Stimulated activated CD8-positive, alpha-beta memory T cell treated with anti-CD3 and anti-CD28 coated beads, Interleukin-4, amount 100 ng/mL, for 4 hours (primary cell): ENCODE measurements around the gene TMEM144.
"Not testable (repeated sequence)": the region's sequence is repeated elsewhere in the genome, so short reads cannot be mapped to it uniquely, and the experiment has no call there.

ENCODE experiments used
- DNase-seq, 2 donors: peaks; one replicate each; pipeline ENCODE4 v3.0.0-alpha.2; 2020; ENCODE audit warnings: low read depth in 2 of 2, low spot score in 1 of 2

TMEM144 gene

DNA sequence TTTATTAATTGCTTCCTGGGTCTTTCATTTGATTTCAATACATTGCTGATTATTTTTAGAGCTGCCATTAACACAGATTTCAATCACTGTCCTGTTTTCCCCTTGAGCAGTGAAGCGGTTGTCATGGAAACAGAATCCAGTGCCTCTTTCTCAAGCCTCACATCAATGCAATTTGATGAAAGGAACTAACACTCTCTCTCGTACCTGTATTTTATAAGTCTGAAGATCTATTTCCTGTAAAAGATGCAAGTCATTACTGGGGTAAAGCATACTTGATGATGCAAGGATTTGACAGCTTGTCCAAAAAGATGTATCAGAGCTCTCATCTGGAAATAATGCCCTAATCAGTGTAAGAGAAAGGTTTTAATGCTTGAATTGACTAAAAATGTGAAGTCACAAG, 19.6 kb upstream of the TMEM144 start:
- no peak for DNase-seq

DNA sequence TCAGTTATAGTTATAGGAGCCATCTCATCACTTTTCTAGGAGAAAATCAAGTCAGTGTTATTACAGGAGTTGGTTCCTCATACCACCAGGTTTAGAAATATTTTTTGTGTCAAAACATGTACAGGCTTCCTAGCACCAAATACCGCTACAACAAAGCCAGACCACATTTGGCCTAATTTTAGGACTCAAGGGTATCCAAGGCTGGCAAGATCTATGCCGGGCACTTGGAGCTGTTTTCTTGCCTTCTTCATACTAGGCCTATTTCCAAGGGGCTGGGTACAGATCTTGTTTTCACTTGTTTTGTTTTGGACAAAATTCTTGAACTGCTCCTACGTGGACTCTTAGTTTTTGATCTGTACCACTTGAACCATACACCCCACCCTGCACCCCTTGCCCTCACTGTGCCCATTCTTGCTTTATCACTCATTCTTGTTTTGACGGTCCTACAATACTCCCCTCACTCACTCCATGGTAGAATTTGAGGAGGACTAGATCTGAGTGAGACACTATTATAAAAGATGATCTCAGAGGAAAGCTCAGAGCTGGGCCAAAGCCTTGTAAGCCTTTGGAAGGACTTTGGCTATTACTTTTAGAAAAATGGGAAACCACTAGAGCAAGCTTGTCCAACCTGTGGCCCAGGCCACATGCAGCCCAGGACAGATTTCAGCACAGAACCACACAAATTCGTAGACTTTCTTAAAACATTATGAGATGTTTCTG, 17.7 kb upstream of the TMEM144 start:
- no peak for DNase-seq

DNA sequence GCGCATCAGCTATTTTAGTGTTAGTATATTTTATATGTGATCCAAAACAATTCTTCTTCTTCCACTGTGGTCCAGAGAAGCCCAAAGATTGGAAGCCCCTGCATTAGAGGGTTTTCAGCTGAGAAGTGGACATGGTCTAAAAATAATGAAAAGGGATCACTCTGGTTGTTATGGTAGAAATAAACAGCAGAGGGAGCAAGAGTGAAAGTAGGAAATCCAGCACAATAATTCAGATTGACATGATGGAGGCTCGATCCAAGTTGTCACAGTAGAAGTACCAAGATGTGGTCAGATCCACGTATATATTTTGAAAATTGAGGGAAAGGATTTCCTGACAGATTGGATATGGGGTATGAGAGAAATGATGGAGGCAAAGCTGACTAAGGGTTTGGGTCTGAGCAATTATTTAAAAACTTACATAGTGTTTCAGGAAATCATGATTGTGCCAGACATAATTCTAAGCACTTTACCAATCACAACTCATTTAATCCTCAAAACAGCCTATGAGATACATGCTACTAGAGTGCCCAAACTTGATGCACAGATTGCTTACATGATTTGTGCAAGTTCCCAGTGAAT, 17.0 kb upstream of the TMEM144 start:
- no peak for DNase-seq

DNA sequence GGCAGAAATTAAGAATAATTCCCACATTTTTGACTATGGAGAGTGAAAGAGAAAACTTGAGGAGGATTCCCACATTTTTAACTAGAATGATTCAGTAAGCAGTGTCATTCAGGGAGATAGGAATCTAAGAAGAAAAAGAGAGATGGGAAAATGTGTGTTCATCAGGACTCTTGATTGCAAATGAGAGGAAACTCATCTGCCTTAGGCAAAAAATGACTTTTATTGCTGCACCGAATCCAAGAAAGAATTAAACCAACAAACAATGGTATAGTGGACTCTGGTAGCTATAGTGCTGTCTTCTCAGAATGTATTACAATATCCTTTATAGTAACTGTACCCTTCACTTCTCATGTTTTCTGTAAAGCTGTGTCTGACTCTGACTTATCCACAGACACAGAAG, 15.0 kb upstream of the TMEM144 start:
- no peak for DNase-seq

DNA sequence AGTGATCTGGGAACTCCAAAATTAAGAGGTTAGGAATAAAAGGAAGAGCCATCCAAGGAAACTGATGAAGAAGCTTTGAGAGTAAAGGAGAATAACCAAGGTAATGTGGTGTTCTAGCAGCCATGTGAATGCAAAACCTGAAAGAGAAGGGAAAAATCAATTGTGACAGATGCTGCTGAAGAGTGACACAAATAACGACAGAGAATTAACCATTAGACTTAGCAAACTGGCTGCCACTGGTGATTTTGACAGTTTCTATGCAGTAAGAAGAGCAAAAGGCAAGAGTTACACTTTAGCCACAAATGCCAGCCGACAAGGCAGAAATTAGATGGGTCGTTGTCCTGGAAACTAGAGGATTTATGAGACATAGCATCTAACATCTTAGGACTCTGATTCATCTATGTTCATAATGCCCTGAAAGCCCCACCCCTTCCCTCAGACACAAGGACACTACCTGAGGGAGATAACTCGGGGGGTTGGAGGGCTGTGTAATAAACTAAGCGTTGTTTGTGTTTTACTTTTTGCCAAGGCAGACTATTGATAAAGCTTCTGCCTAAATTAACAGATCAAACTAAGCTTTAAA, 13.0 kb upstream of the TMEM144 start:
- no peak for DNase-seq

DNA sequence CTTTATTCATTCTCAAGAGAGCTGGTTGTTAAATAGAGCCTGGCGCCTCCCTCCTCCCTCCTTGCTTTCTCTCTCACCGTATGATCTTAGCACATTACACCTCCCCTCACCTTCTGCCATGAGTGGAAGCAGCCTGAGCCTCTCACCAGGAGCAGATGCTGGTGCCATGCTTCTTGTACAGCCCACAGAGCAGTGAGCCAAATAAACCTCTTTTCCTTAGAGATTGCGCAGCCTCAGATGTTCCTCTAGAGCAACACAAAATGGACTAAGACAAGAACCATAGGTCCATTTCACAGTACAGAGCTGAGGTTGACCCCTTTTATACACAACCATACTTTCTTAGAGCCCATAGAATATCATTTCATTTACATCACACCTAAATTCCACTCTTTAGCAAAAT, 10.1 kb upstream of the TMEM144 start:
- no peak for DNase-seq

DNA sequence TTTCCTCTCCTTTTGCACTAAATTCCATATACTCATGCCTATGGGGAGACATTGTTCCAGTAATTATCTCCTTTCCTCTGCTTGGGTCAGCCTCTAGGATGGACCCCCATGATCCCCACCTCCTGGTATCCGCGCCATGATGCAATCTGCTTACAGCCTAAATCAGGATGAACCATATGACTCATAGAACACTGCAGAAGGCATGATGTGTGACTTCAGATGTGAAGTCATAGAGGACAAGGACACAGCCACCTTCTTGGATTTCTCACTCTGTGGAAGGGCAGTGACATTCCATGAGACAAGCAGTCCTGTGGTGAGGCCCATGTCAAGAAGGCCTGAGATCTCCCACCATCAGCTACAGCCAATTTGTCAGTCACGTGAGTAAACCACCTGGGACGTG, 9.0 kb upstream of the TMEM144 start:
- DNase-seq, result no peak

DNA sequence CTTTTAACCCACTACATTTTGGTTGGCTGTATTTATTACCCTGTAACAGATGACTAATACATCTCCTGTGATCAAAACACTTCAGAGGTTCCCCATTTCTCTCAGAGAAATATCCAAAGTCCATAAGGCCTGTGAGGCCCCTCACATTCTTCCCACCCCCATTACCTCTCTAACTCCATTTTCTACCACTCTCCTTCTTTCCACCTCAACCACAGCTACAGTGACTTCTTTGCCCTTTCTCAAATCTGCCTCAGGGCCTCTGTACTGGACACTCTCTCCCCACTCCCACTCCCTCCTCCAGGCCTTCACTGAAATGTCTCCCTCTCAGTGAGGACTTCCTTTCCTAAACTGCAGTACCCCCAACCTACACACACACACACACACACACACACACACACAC, 8.4 kb upstream of the TMEM144 start:
- DNase-seq, result no peak

DNA sequence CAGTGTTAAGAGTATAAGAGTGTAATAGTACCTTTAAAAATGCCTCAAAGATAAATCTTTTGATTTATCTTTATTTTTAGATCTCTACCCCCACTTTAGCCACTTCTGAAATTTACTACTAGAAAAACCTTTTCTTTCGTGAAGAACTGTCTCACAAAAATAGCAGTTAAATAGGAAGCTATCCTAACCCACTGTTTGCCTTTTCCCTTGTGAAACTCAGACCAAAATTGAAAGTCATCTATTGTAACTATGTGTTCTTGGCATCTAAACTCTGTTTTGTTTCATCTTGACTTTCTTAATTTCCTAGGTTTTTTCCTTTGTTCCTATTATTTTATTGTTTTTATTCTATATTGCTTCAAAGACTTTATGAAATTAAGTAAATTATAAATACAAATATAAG, 7.8 kb upstream of the TMEM144 start:
- no peak for DNase-seq

DNA sequence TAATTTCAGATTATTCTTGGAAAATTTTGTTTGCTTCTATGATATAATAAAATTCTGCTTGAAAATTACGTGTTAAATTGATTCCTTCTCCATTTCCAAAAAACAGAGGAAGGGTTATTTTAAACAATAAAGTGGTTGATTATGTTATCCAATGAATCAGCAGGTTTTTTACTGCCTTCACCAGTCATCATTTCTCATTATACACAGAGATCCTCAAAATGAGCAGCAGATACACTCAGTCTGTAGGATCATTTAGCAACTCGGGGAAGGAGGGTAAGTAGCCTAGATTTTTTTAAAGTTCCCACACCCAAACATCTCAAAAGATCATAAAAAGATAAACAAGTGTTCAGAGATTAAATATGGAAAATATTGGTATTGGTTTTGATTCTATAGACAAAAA, 6.8 kb upstream of the TMEM144 start:
- DNase-seq, result no peak

DNA sequence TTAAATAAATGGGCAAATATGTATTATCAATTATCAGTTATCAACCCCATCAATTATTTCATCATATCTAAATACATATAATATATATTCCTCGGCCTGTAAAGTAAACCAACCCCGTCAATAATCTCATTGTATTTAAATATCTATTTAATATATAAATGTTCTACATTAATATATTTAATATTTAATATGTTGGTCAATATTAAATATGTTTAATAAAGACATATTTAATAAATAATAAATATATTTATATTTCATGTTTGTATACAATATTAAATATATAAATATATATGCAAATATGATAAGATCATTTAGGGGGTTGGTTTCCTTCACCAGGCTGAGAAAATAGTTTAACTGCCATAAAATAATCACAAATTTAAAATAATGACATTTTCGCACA, 6.4 kb upstream of the TMEM144 start:
- no peak for DNase-seq

DNA sequence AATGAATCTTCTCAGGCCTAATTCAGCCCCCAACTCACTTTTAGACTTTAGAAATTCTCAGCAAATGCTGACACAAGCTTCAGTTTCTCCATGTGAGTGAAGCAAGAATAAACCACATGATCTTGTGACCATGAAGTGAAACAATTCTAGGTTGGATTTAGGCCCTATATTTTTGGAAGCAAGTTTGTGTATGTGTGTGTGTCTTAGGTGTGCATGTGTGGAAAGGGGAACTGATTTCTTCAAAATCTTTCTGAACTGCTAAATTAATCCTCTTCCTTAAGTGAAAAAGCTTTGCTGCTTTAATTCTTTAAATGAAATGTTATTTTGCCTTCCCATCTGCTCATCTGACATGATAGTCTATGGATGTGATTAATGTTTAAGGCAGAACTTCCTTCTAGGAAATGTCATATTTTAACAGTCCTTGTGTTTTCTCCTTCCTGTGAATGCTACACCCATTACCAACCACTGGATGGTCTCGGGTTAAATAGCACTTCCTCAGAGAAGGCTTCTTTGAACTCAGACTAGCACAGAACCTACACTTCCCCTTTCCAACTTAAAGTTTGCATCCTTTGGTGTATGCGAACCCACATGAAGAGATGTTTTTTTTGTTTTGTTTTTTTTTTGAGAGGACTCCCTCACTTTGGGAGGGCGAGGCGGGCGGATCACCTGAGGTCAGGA, 1.2 kb upstream of the TMEM144 start:
- no peak for DNase-seq

DNA sequence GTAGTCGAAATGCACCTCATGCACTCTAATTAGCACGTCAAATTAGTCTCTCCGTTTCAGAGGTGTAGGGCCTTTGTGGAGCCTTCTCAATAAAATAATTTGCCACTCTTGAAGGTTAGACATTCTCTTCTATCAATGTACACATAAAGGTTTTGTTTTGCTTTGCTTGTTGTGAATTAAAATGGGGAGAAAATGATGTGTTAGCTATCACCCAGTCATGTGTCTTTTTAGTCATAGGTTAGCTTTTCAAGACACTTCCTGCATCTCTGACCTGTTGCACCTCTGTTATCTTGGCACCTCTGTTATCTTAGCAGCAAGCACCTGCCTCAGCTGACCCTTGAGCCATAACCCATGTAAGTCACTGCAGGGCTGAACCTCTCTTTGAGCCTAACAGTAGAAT, 936 bp downstream of the TMEM144 start:
- no peak for DNase-seq

DNA sequence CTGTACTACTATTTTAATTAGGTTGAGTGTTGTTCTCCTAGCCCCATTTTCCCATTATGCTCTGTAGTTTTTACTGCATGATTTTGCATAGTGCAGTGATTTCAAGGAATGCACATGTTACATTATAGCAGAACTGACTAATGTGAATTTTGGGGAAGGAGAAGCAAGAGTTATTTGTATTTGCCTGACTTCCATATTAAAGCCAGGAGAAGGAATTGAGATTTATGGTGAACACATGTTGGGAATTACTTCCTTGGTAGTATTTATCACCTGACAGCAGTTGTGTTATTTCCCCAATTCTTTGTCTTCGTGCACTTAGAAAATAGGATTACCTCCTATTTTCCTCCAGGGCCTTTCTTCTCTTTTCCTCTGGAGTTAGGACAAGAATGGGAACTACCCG, 3.2 kb downstream of the TMEM144 start:
- DNase-seq, result no peak

DNA sequence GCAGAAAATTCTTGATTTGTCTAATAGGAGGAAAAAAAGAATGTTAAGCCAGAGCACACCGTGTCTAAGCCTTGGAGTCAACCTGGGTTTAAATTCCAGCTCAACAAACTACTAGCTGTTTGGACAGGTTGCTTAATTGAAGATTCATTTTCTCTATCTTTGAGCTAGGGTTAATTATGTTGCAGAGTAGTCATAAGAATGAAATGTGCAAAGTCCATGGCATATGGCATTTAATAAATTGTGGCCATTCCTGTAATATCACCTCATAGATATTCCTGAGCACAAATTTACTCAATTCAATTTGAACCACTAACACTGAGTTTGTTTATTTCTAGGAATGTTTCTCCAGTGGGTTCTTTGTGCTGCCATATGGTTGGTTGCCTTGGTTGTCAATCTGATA, 4.6 kb downstream of the TMEM144 start:
- DNase-seq, result no peak

DNA sequence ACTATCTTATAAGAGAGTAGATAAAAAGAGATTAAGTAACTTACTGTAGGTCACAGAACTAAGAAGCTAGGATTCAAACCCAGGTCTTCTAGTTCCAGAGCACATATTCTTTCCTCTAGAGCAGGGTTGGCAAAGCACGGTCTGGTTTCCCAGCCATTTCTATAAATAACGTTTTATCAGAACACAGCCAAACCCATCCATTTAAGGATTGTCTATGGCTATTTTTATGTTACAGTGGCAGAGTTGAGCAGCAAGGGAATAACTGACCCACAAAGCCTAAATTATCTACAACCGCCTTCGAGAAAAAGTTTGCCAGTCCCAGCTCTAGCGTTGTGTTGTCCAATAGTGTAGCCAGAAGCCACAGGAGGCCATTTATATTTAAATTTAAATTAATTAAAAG, 7.5 kb downstream of the TMEM144 start:
- no peak for DNase-seq

DNA sequence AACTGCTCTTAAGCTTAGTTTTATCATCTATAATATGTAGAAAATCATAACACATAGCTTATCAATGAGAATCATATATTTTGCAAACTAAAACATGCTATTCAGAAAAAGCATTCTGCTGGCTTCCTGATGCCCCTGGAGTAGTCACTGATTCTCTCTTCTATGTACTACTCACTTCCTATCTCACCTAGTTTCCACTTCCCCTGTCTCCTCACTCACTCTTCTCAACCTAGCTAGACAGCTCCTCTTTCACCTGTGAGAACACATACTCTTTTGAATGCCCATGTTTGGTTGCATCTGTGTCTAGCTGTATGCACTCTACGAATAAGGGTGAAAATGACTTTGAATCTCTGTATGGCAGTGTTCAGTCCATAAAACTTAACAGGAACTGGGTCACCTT, 9.3 kb downstream of the TMEM144 start:
- DNase-seq, result no peak

DNA sequence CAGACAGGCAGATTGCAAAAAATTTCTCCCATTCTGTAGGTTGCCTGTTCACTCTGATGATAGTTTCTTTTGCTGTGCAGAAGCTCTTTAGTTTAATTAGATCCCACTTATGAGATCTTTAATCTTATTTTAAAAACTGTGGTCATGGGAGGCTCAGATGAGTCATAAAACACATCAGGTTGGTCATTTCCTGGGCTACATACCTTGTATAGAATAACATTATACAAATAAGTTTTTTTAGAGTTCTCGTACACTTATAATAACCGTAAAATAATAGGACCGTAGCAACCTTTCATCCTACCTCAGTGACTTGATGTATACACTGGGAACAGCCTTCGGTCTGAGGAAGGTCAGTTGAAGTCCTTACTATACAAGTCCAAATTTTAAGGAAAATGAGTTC, 14.0 kb downstream of the TMEM144 start:
- not testable (repeated sequence) for DNase-seq

DNA sequence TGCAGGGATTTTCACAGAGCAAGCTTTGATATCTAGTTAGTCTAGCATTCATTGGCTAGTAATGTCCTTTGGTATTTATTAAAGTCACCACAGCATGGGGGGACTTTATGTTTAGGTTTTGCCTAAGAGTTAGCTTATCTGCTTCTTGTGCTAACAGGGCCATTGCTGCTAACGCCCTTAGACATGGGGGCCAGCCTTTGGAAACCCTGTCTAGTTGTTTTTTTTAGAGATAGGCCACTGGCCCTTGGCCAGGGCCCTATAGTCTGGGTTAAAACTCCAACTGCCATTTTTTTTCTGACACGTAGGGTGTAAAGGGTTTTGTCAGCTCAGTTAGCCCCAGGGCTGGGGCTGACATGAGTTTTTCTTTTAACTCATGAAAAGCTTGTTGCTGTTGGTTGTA, 14.7 kb downstream of the TMEM144 start:
- DNase-seq, result not testable (repeated sequence)

DNA sequence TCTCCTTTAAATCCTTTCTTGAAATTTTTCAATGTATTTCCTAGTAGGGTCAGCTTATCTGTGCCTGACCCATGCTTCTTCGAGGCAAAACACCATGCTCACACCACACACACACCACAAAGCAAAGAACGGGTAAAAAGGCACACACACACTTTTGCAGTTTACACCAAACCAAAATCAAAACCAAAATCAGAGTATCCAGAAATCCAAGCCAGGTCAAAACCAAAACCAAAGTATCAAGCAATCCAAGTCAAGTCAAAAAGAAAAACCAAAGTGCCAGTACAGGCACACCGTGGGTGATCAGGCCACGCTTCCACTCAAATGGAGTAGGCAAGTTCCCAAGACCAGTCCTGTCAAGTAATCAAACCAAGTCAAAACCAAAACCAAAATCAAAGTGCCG, 17.6 kb downstream of the TMEM144 start:
- DNase-seq, result not testable (repeated sequence)

DNA sequence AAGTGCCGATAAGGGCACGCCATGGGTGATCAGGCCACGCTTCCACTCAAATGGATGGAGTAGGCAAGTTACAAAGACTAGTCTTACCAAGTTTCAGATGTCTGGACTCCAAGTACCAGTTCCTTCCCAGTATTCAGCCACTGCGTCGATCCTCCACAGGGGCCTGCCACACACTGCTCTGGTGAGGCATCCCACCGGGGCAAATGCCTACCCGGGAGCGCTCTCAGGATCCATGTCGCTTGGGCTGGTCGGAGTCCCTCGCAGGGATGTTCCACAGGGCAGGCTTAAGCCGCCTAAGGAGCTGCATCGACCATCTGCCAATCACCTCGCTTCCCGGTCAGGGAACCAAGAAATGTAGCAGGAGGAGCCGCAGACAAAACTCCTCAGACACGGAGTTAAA, 18.1 kb downstream of the TMEM144 start:
- DNase-seq, result not testable (repeated sequence)

DNA sequence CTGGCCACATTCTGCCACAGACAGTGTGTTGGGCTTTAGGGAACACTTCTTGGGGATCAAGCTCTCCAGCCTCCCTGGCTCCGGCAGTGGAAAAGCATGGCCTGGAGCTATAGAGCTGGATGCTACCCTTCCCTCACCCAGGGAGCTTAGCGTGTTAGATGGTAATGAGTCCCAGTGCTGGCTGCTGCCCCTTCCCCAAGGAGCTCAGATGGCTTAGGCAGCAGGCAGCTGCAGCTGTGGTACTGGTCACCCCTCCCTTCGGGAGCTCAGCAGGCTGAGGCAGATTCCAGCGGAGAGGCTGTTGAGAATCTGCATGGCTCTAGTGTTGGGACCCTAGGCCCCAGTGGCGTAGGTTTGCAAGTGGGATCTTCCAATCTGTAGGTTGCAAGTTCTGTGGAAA, 19.5 kb downstream of the TMEM144 start:
- no peak for DNase-seq
